Measurements from ENCODE around the gene SLC17A3.

SLC17A3 gene

DNA sequence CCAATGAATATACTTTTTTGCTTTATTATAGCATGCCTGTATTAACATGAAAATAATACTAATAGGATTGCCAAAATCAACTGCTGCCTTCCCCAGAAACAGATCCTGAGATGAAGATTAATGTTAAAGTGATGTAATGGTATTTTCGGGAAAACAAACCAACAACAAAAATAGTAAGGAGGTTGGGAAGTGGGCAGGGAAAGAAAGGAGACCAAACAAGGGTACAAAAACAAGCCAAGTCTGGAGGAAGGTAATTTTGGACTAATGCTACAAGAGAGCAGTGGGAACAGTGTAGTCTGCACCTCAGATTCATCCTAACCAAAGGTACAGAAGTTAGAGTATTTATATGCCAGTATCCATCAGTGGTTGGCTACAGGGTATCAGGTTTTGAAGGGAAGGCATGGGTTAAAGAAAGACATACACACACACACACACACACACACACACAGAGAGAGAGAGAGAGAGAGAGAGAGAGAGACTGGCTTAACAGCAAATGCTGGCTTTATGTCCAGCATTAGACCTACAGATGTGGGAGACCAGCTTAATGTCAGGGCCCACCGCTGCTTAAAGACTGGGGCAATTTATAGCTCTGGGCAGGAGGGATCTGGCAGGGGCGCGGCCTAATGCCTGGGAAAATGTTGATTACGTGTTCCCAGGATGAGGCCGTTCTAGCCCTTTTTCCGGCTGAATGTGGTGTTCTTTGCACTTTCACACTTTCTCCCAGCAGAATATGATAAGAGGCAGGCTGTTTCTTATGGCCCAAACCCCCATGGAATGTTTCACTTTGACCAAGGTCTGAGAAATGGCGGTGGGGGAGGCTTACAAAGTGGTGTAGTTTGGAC, 38.4 kb downstream of the SLC17A3 start:
- DNase-seq (ENCODE audit: low read depth in 2 of 2): no peak

DNA sequence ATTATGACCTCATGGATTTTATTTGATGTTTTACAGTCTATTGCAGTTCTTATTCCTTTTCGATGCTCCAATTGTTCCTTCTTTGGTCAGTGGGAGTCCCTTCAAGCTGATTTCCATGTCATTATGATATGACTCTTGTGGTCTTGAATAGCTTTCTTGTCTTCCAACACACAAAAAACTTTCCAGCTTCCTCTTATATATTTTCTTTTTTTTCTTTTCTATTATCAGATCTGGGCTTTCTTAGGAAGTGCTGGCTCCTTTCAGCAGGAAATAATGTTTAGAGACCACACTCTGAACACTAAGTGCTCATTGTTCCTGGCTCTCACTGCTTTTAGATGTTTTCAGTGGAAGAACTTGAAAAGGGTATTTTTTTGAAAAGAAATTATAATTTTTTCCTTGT, 39.1 kb downstream of the SLC17A3 start:
- no peak for DNase-seq (ENCODE audit: low read depth in 2 of 2)

GRCh38 chr6:25833136-25833535, 40.9 kb downstream of the SLC17A3 start:
- no peak for DNase-seq (ENCODE audit: low read depth in 2 of 2)

GRCh38 chr6:25832670-25833069, 41.4 kb downstream of the SLC17A3 start:
- DNase-seq (ENCODE audit: low read depth in 2 of 2): no peak

GRCh38 chr6:25832307-25832662, 41.8 kb downstream of the SLC17A3 start:
- no peak for DNase-seq (ENCODE audit: low read depth in 2 of 2)

- no peak for DNase-seq (ENCODE audit: low read depth in 2 of 2)
These were observed 42.3 kb downstream of the SLC17A3 start, which contains the start of gene SLC17A1 for GRCh38 chr6:25831532-25832306. TSS of gene SLC17A1 (minus strand) at chr6:25832052. CDS start at chr6:25830557, 1,495 bp downstream.

- DNase-seq (ENCODE audit: low read depth in 2 of 2): no peak
These were observed 43.6 kb downstream of the SLC17A3 start for GRCh38 chr6:25830458-25830857.

- DNase-seq (ENCODE audit: low read depth in 2 of 2): no peak
These were observed 44.7 kb downstream of the SLC17A3 start for GRCh38 chr6:25829375-25829774.

DNA sequence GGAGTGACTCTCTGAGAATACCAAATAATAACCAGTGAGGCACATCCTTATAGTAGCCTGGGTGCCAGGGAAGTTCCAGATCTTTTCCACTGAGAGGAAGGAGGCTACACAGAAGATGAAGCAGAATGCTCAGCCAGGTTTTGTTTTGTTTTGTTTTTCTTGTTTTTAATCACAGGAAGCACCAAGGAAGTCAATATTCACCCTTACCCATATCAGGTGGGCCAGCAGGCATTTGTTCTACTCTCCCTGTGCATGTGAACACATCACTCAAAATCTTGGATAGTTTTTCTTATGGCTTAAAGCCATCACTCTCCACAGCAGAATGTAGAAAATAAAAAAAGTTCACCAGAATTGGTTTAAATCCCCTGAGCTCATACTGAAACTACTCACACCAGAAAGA, 52.7 kb downstream of the SLC17A3 start:
- DNase-seq (ENCODE audit: low read depth in 2 of 2): no peak

- DNase-seq (ENCODE audit: low read depth in 2 of 2): no peak
These were observed 57.8 kb downstream of the SLC17A3 start for GRCh38 chr6:25816252-25816651.

GRCh38 chr6:25815194-25815593, 58.8 kb downstream of the SLC17A3 start:
- no peak for DNase-seq (ENCODE audit: low read depth in 2 of 2)

DNA sequence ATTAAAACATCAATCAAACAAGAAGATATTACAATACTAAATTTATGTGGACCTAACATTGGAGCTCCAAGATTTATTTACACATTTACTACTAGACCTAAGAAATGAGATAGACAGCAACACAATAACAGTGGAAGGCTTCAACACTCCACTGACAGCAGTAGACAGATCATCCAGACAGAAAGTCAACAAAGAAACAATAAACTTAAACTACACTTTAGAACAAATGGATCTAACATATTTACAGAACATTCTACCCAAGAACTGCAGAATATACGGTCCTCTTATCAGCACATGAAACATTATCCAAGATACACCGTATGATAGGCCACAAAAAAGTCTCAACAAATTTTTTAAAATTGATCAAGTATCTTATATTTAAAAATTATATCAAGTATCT, 69.2 kb downstream of the SLC17A3 start:
- DNase-seq (ENCODE audit: low read depth in 2 of 2): no peak

DNA sequence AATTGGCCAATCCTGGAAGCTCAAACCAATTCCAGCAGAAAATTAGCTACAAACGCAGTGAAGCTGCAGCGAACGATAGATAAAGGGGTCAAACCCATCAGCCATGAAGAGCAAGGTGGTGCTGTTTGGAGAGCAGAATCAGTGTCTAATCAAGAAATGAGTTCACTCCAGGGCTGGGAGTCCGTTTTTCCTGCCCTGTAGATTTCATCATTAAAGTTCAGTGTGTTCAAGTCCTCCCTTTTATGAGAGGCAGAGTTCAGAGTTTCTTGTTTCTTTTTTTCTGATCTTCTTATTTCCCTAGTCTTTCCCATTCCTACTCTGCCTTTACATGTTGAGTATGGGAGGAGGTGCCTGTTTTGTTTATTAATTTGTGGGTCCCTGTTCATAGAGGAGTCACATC, 72.6 kb downstream of the SLC17A3 start:
- DNase-seq (ENCODE audit: low read depth in 2 of 2): no peak

All from stimulated activated CD4-positive, alpha-beta T cell treated with anti-CD3 and anti-CD28 coated beads, Interleukin-1b, Interleukin-23, amount 100 ng/mL, for 4 hours (primary cell).